Lower leg skin (tissue), 4 donors: ENCODE data around the gene LDHA. TPM values are rescaled to one million over a fixed set of nuclear protein-coding genes. Genes with fewer than 3 reads are reported as not detected.

Experiments used
- DNase-seq, 2 donors: peaks; one replicate each; pipeline ENCODE4 v3.0.0-alpha.2; 2019; ENCODE audit warnings: low spot score in 2 of 2
- H3K4me3 ChIP-seq: fragments of 200-600 bp; sonication (generic); 2 replicates; pipeline ENCODE4 v1.5.1; 2017; ENCODE audit warnings: mild to moderate bottlenecking, low read depth; ENCODE audit not compliant: poor library complexity, severe bottlenecking
- CTCF ChIP-seq, 3 donors: fragments of 450-650 bp; IDR thresholded peaks; one replicate each; pipeline ENCODE4 v1.5.1; 2016; ENCODE audit warnings: antibody characterized with exemption in 3 of 3, mild to moderate bottlenecking in 3 of 3, moderate library complexity in 2 of 3
- POLR2A ChIP-seq, 2 donors: fragments of 450-650 bp; IDR thresholded peaks; one replicate each; pipeline ENCODE4 v1.6.1; 2016 to 2017; ENCODE audit warnings: antibody characterized with exemption in 2 of 2, mild to moderate bottlenecking in 1 of 2, moderate library complexity in 1 of 2
- WGBS, 2 donors: methylation state at CpG; one replicate each; pipeline ENCODE4 v1.1.5; 2018; 5-methylcytosine and 5-hydroxymethylcytosine counted together
- intact Hi-C: fragments of 100-400 bp; cut with DNase I; formaldehyde crosslinking; loops from one replicate; pipeline ENCODE4 v1.15.0; 2023; ENCODE audit warnings: low total_unique reads
- total RNA-seq, 4 donors: library from RNA; depleted of rRNA; stranded (reverse); fragments of >200 nt; gene quantifications; one replicate each; pipeline ENCODE4 v1.1.0, GENCODE V29; 2016

Gene LDHA
- total RNA-seq, 4 donors from 2014 or later: 488 to 761 (median 562) TPM

- DNase-seq: peak; percentile 77 to 93
Observed at GRCh38 chr11:18384157-18384641, 10.2 kb upstream of the LDHA start.

GRCh38 chr11:18390088-18390487 lies 4.3 kb upstream of the LDHA start:
- intact Hi-C loops: loop anchor here (10.0 kb wide), 1 partner anchor 65 kb away; the partner anchor contains the start of genes GTF2H1 and HPS5
- H3K4me3 ChIP-seq: no peak overlapping the region
- 90% methylated on average over 3 of the region's 3 CpGs for WGBS, 2 donors
- no peak for DNase-seq
- TF ChIP-seq POLR2A (IDR thresholded peaks at IDR 0.05): no peak
- TF ChIP-seq CTCF (IDR thresholded peaks at IDR 0.05): no peak

More at GRCh38 chr11:18384157-18384641, 10.2 kb upstream of the LDHA start:
- WGBS, 2 donors: 0 to 2% methylated on average over 3 of the region's 3 CpGs
- H3K4me3 ChIP-seq: no peak overlapping the region
- intact Hi-C loops: no loop called here
- no peak for TF ChIP-seq CTCF (IDR thresholded peaks at IDR 0.05)
- TF ChIP-seq POLR2A (IDR thresholded peaks at IDR 0.05): no peak

GRCh38 chr11:18392434-18393321 lies 1.7 kb upstream of the LDHA start:
- intact Hi-C loops: loop anchor here (10.0 kb wide), 1 partner anchor 68 kb away; the partner anchor contains the start of genes GTF2H1 and HPS5
- no peak overlapping the region for H3K4me3 ChIP-seq
- 62 to 68% methylated on average over 4 of the region's 4 CpGs for WGBS, 2 donors
- no peak for DNase-seq
- TF ChIP-seq CTCF (IDR thresholded peaks at IDR 0.05) (no peak), POLR2A (IDR thresholded peaks at IDR 0.05) (no peak)

GRCh38 chr11:18393581-18394274 lies 635 bp upstream of the LDHA start:
- TF ChIP-seq CTCF (IDR thresholded peaks at IDR 0.05) (no peak), POLR2A (IDR thresholded peaks at IDR 0.05) (no peak)
- WGBS, 2 donors: 70% methylated on average over 22 of the region's 22 CpGs
- no peak for DNase-seq
- H3K4me3 ChIP-seq: no peak overlapping the region
- intact Hi-C loops: loop anchor here (10.0 kb wide), 1 partner anchor 69 kb away; the partner anchor contains the start of genes GTF2H1 and HPS5

GRCh38 chr11:18394928-18395734 lies 768 bp downstream of the LDHA start:
- WGBS, 2 donors: 1% methylated on average over 33 to 36 of the region's 36 CpGs

More at GRCh38 chr11:18394928-18395734, 768 bp downstream of the LDHA start:
- no peak for TF ChIP-seq POLR2A (IDR thresholded peaks at IDR 0.05)
- TF ChIP-seq CTCF (IDR thresholded peaks at IDR 0.05): no peak
- no peak for DNase-seq
- peak overlapping the region; percentile 96 for H3K4me3 ChIP-seq
- intact Hi-C loops: loop anchor here (10.0 kb wide), 1 partner anchor 70 kb away; the partner anchor contains the start of genes GTF2H1 and HPS5
